ENCODE data around the gene KNG1.
"Not testable (repeated sequence)": the region's sequence is repeated elsewhere in the genome, so short reads cannot be mapped to it uniquely, and the experiment has no call there.

The KNG1 gene

GRCh38 chr3:186708983-186709679 is 8.0 kb upstream of the KNG1 start:
- H3K9ac ChIP-seq = no peak overlapping the region
- no peaks in the 10 kb centered on the region for H3K9me3 ChIP-seq
- H3K4me2 ChIP-seq = no peak overlapping the region
- H3K27ac ChIP-seq = no peak overlapping the region
- no peak overlapping the region for H3K4me3 ChIP-seq
- H3K4me1 ChIP-seq = peaks cover 18% of the 10 kb centered on the region
- TF ChIP-seq Cebpa-rat (IDR thresholded peaks at IDR 0.05) = no peak
- H4K20me1 ChIP-seq = no peaks in the 10 kb centered on the region
- H3K27me3 ChIP-seq = no peaks in the 10 kb centered on the region
- no peaks in the 10 kb centered on the region for H3K36me3 ChIP-seq

GRCh38 chr3:186710694-186711093 is 6.5 kb upstream of the KNG1 start:
- not testable (repeated sequence) for H4K20me1 ChIP-seq, H3K9ac ChIP-seq, H3K4me2 ChIP-seq, H3K9me3 ChIP-seq, H3K36me3 ChIP-seq, H3K27ac ChIP-seq, H3K4me3 ChIP-seq, H3K27me3 ChIP-seq
- peaks cover 13% of the 10 kb centered on the region for H3K4me1 ChIP-seq

GRCh38 chr3:186713499-186713898 is 3.7 kb upstream of the KNG1 start:
- H3K4me2 ChIP-seq = no peak overlapping the region
- no peaks in the 10 kb centered on the region for H4K20me1 ChIP-seq
- H3K27me3 ChIP-seq = no peaks in the 10 kb centered on the region
- no peak for TF ChIP-seq Cebpa-rat (IDR thresholded peaks at IDR 0.05)
- H3K4me3 ChIP-seq = no peak overlapping the region
- H3K9me3 ChIP-seq = no peaks in the 10 kb centered on the region
- H3K27ac ChIP-seq = no peak overlapping the region
- H3K9ac ChIP-seq = no peak overlapping the region
- no peaks in the 10 kb centered on the region for H3K36me3 ChIP-seq
- no peaks in the 10 kb centered on the region for H3K4me1 ChIP-seq

- no peaks in the 10 kb centered on the region for H4K20me1 ChIP-seq
- no peak for TF ChIP-seq Cebpa-rat (IDR thresholded peaks at IDR 0.05)
- H3K36me3 ChIP-seq = no peaks in the 10 kb centered on the region
- H3K4me2 ChIP-seq = no peak overlapping the region
- H3K27me3 ChIP-seq = no peaks in the 10 kb centered on the region
- H3K4me1 ChIP-seq = no peaks in the 10 kb centered on the region
- no peaks in the 10 kb centered on the region for H3K9me3 ChIP-seq
- no peak overlapping the region for H3K27ac ChIP-seq
- no peak overlapping the region for H3K9ac ChIP-seq
- no peak overlapping the region for H3K4me3 ChIP-seq
Measured at GRCh38 chr3:186719945-186720739, 3.0 kb downstream of the KNG1 start.

GRCh38 chr3:186722457-186722856 is 5.3 kb downstream of the KNG1 start:
- Histone ChIP-seq H3K9ac (no peak overlapping the region), H3K4me3 (no peak overlapping the region), H3K4me2 (no peak overlapping the region), H3K27ac (no peak overlapping the region), H3K4me1 (no peaks in the 10 kb centered on the region), H3K36me3 (no peaks in the 10 kb centered on the region), H4K20me1 (no peaks in the 10 kb centered on the region), H3K27me3 (no peaks in the 10 kb centered on the region), H3K9me3 (no peaks in the 10 kb centered on the region)
- TF ChIP-seq Cebpa-rat (IDR thresholded peaks at IDR 0.05) = no peak

GRCh38 chr3:186724911-186725310 is 7.8 kb downstream of the KNG1 start:
- H3K4me3 ChIP-seq = no peak overlapping the region
- no peak overlapping the region for H3K9ac ChIP-seq
- H3K9me3 ChIP-seq = no peaks in the 10 kb centered on the region
- no peak overlapping the region for H3K27ac ChIP-seq
- TF ChIP-seq Cebpa-rat (IDR thresholded peaks at IDR 0.05) = no peak
- no peaks in the 10 kb centered on the region for H3K4me1 ChIP-seq
- H3K36me3 ChIP-seq = no peaks in the 10 kb centered on the region
- H4K20me1 ChIP-seq = no peaks in the 10 kb centered on the region
- H3K4me2 ChIP-seq = no peak overlapping the region
- no peaks in the 10 kb centered on the region for H3K27me3 ChIP-seq

GRCh38 chr3:186732169-186732766 is 15.1 kb downstream of the KNG1 start:
- no peak overlapping the region for H3K4me2 ChIP-seq
- no peak overlapping the region for H3K9ac ChIP-seq
- no peaks in the 10 kb centered on the region for H3K27me3 ChIP-seq
- H3K27ac ChIP-seq = no peak overlapping the region
- no peak for TF ChIP-seq Cebpa-rat (IDR thresholded peaks at IDR 0.05)
- no peaks in the 10 kb centered on the region for H4K20me1 ChIP-seq
- H3K36me3 ChIP-seq = no peaks in the 10 kb centered on the region
- H3K9me3 ChIP-seq = no peaks in the 10 kb centered on the region
- no peak overlapping the region for H3K4me3 ChIP-seq
- no peaks in the 10 kb centered on the region for H3K4me1 ChIP-seq

- H3K36me3 ChIP-seq = no peaks in the 10 kb centered on the region
- H3K4me3 ChIP-seq = no peak overlapping the region
- TF ChIP-seq Cebpa-rat (IDR thresholded peaks at IDR 0.05) = no peak
- H3K4me1 ChIP-seq = peaks cover 20% of the 10 kb centered on the region
- no peak overlapping the region for H3K4me2 ChIP-seq
- no peaks in the 10 kb centered on the region for H4K20me1 ChIP-seq
- no peaks in the 10 kb centered on the region for H3K9me3 ChIP-seq
- no peak overlapping the region for H3K9ac ChIP-seq
- no peak overlapping the region for H3K27ac ChIP-seq
- no peaks in the 10 kb centered on the region for H3K27me3 ChIP-seq
Measured at GRCh38 chr3:186742618-186743380, 25.6 kb downstream of the KNG1 start.

- peaks cover 20% of the 10 kb centered on the region for H3K4me1 ChIP-seq
- H3K27me3 ChIP-seq = no peaks in the 10 kb centered on the region
- no peak overlapping the region for H3K4me2 ChIP-seq
- H3K36me3 ChIP-seq = no peaks in the 10 kb centered on the region
- no peak for TF ChIP-seq Cebpa-rat (IDR thresholded peaks at IDR 0.05)
- no peak overlapping the region for H3K9ac ChIP-seq
- H3K27ac ChIP-seq = no peak overlapping the region
- H4K20me1 ChIP-seq = no peaks in the 10 kb centered on the region
- no peak overlapping the region for H3K4me3 ChIP-seq
- H3K9me3 ChIP-seq = no peaks in the 10 kb centered on the region
Measured at GRCh38 chr3:186743666-186744065, 26.5 kb downstream of the KNG1 start.

Measured in BLaER1 (cell line).